Thymus (tissue), 11 donors: Measurements from ENCODE around the gene HPS1. TPM values are rescaled to one million over a fixed set of nuclear protein-coding genes. Genes with fewer than 3 reads are reported as not detected.

Source experiments
- DNase-seq, 9 donors: peaks; one replicate each; pipeline ENCODE4 v3.0.0-alpha.2; 2013; ENCODE audit warnings: low spot score in 9 of 9, low read depth in 6 of 9, missing footprints in 1 of 9
- H3K27ac ChIP-seq, 2 donors: one replicate each; pipeline ENCODE4 v1.5.1; 2013; ENCODE audit warnings: control low read depth in 1 of 2, low read depth in 1 of 2, low read length in 1 of 2, mild to moderate bottlenecking in 1 of 2, moderate library complexity in 1 of 2
- H3K27me3 ChIP-seq, 2 donors: one replicate each; pipeline ENCODE4 v1.5.1; 2013; ENCODE audit warnings: low read length in 1 of 2; ENCODE audit not compliant: control insufficient read depth in 2 of 2, insufficient read depth in 1 of 2
- H3K36me3 ChIP-seq, 2 donors: one replicate each; pipeline ENCODE4 v1.5.1; 2013; ENCODE audit warnings: low read length in 1 of 2, mild to moderate bottlenecking in 1 of 2, moderate library complexity in 1 of 2; ENCODE audit not compliant: control insufficient read depth in 2 of 2, insufficient read depth in 2 of 2
- H3K4me1 ChIP-seq, 2 donors: one replicate each; pipeline ENCODE4 v1.5.1; 2013; ENCODE audit warnings: low read length in 2 of 2; ENCODE audit not compliant: control insufficient read depth in 2 of 2, insufficient read depth in 2 of 2
- H3K4me3 ChIP-seq, 2 donors: one replicate each; pipeline ENCODE4 v1.5.1; 2013; ENCODE audit warnings: low read length in 2 of 2, control low read depth in 1 of 2, mild to moderate bottlenecking in 1 of 2
- H3K9me3 ChIP-seq, 2 donors: one replicate each; pipeline ENCODE4 v1.5.1; 2013; ENCODE audit warnings: low read length in 1 of 2, mild to moderate bottlenecking in 1 of 2; ENCODE audit not compliant: control insufficient read depth in 2 of 2, insufficient read depth in 1 of 2
- WGBS: extraction: QIAGEN DNeasy Blood & Tissue Kit; methylation state at CpG from one replicate; pipeline ENCODE4 v1.1.7; 2013; 5-methylcytosine and 5-hydroxymethylcytosine counted together
- polyA plus RNA-seq: library from polyadenylated mRNA; stranded (reverse); fragments of 200-250 nt; gene quantifications from one replicate; pipeline ENCODE4 v1.2.3, GENCODE V29; 2013
- total RNA-seq: library from RNA; stranded (reverse); fragments of 120-200 nt; gene quantifications from one replicate; pipeline ENCODE4 v1.2.4, GENCODE V29; 2013
- donor health status: healthy.

HPS1 gene
- total and polyA plus RNA-seq, 2 donors = 22.1 to 50.4 TPM

- no peak overlapping the region for H3K27ac ChIP-seq
- no peaks in the 10 kb centered on the region for H3K4me1 ChIP-seq
- WGBS = 95% methylated on average over 2 of the region's 2 CpGs
- H3K27me3 ChIP-seq = peaks cover 0 to 10% of the 10 kb centered on the region in 2 donors
- H3K36me3 ChIP-seq = no peaks in the 10 kb centered on the region
- no peak for DNase-seq
- no peak overlapping the region for H3K4me3 ChIP-seq
- no peaks in the 10 kb centered on the region for H3K9me3 ChIP-seq
Measured at GRCh38 chr10:98368644-98369043, 78.1 kb downstream of the HPS1 start.

- 94% methylated on average over 19 of the region's 19 CpGs for WGBS
- DNase-seq = no peak
- H3K9me3 ChIP-seq = no peaks in the 10 kb centered on the region
- no peak overlapping the region for H3K27ac ChIP-seq
- H3K27me3 ChIP-seq = peaks cover 0 to 8% of the 10 kb centered on the region in 2 donors
- H3K36me3 ChIP-seq = no peaks in the 10 kb centered on the region
- no peaks in the 10 kb centered on the region for H3K4me1 ChIP-seq
- H3K4me3 ChIP-seq = no peak overlapping the region
Measured at GRCh38 chr10:98367604-98368451, 78.9 kb downstream of the HPS1 start.

Other genes starting within 250 kb of the HPS1 start
- gene LOXL4, start 178.7 kb downstream of the HPS1 start, total RNA-seq = 0.99 TPM
- 3.6 TPM for gene LOXL4, start 178.7 kb downstream of the HPS1 start, polyA plus RNA-seq
- 2.0 TPM for gene PYROXD2, start 31.8 kb downstream of the HPS1 start, total RNA-seq
- gene PYROXD2, start 31.8 kb downstream of the HPS1 start, polyA plus RNA-seq = 17.8 TPM